Brain pericyte (primary cell): Measurements from ENCODE around the gene WFDC1.
A peak's percentile ranks its signal among the peaks of the same experiment; 100 is the strongest.

ENCODE experiments used
- DNase-seq: peaks from one replicate; pipeline ENCODE4 v3.0.0-alpha.2; 2012; ENCODE audit warnings: low read depth, low spot score

WFDC1 gene

GRCh38 chr16:84272740-84273320 lies 21.8 kb upstream of the WFDC1 start:
- no peak for DNase-seq

DNA sequence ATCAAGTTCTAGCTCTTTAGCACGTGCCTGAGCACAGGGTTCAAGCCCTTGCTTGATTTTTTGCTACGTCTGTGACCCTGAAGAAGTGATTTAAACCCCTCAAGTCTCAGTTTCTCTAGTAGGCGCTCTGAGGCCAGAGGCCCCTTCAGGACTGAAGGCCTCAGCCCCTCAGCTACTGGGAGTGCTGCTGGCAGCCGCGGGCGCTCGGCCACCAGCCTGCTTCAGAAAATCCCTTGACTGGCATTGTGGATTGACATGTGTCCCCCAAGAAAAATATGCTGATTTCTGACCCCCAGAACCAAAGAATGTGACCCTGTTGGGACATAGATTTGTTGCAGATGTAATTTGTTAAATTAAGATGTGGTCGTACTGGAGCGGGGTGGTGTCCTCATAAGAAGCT lies 20.2 kb upstream of the WFDC1 start:
- no peak for DNase-seq

DNA sequence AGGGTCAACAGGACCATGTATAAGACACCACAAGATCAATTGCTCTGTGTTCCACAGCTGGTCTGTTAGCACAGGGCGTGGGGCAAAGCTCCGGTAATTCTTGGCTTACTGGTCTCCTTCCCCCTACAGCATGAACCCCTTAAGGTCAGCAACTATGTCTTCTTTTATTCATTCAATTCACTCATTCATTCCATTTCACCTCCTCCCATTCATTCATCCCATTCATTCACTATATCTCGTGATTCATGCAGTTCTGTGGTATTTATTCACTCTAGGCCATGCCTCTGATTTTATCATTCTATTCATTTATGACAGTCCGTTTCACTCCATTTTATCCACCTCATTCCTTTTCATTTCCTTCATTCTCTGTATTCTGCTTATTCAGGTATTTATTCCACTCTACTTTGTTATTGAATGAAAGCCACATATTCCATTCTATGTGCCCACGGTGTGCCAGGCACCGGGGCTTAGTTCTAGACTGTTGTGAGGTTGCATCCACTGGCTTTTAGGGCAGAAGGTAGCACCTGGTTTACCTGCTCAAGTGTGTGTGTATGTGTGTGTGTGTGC lies 19.0 kb upstream of the WFDC1 start:
- no peak for DNase-seq

DNA sequence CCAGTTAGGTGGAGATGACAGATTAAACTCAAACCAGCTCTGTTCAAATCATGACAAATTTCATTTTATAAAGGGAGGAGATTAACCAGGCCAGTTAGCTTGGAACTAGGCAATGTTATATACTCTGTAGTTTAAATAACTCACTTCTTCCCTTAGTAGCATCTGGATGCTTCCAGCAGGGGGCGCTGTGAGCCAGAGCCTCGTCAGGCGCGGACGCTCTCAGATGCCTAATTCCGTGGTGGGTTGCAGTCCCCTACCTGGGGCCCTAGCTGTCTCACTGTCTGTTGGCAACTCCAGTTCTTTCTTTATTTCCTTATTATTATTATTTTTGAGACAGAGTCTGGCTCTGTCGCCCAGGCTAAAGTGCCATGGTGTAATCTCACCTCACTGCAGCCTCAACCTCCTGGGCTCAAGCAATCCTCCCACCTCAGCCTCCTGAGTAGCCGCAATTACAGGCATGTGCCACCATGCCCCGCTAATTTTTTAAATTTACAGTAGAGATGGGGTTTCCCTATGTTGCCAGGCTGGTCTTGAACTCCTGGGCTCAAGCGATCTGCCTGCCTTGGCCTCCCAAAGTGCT lies 17.3 kb upstream of the WFDC1 start:
- no peak for DNase-seq

GRCh38 chr16:84278333-84278732 lies 16.3 kb upstream of the WFDC1 start:
- no peak for DNase-seq

GRCh38 chr16:84278968-84279367 lies 15.7 kb upstream of the WFDC1 start:
- DNase-seq: no peak

GRCh38 chr16:84279881-84280280 lies 14.8 kb upstream of the WFDC1 start:
- DNase-seq: no peak

DNA sequence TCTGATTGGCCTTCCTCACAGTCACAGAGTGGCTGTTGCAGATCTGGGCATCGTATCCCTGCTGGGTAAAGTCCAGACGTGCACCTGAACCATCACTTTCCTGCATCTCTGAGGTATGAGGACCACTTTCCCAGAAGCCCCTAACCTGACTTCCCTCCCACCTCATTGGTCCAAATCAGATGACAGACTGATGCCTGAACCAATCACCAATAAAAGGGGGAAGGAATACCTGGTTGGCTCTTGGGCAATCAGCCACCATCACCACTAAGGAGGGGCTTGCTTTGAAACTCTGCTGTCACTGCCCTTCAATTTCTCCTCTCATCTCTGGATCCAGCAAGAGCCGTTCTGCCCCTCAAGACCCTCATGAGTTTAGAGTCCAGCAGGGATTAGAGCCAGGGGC lies 13.6 kb upstream of the WFDC1 start:
- DNase-seq: no peak

GRCh38 chr16:84282533-84282932 lies 12.1 kb upstream of the WFDC1 start:
- no peak for DNase-seq

DNA sequence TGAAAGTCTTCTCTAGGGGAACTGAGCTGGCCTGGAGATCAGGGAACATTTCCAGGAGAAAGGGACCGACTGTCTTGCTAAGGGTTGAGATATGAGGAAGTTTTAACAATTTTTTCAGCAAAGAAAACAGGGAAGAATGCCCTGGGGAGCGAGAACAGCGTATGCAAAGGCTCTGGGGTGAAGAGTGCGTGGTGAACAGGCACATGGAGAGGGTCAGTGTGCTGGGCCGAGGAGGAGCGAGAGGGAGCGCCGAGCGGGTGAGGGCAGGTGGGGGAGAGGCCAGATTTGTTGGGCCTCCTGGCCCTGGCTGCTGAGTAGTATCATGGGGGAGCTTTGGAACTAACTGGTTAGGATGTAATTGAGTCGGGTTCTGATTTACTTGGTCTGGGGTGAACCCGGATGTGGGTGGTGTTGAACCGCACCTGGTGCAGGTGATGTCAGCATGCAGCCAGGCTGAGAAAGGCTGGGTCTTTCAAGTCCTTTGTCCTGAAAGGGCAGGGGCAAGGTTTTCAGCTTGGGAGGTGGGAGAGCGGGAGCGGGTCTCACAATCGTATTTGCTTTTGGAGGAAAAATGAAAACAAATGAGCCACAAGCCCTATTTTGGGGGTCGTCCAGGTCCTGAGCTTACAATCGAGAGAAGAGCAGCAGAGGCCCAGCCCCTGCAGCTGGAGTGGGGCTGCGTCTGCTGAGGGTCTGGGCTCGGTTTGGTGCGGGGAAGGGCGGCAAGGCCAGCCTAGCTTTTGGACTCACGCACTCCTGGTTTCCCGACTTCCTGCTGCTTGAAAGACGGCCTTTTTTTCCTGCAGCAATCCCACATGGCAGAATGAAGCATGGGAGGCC lies 11.1 kb upstream of the WFDC1 start:
- no peak for DNase-seq

GRCh38 chr16:84284154-84284722 lies 10.4 kb upstream of the WFDC1 start:
- DNase-seq: no peak

- DNase-seq: peak; percentile 75
Measured at GRCh38 chr16:84286578-84287240, 8.0 kb upstream of the WFDC1 start.

DNA sequence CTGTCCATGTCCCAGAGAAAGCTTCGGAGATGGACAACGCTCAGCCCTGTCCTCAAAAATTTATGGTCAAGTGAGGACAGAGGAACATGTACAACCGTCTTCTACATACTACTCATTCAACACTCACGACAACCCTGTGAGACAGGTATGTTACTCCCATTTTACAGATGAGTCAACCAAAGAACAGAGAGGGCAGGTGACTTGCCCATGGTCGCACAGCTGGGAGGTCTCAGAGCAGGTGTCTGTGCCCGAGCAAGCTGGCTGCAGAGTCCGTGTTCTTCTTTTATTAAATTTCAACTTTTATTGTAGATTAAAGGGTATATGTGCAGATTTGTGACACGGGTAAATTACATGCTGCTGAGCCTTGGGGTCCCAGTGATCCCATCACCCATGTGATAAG lies 5.8 kb upstream of the WFDC1 start:
- no peak for DNase-seq

DNA sequence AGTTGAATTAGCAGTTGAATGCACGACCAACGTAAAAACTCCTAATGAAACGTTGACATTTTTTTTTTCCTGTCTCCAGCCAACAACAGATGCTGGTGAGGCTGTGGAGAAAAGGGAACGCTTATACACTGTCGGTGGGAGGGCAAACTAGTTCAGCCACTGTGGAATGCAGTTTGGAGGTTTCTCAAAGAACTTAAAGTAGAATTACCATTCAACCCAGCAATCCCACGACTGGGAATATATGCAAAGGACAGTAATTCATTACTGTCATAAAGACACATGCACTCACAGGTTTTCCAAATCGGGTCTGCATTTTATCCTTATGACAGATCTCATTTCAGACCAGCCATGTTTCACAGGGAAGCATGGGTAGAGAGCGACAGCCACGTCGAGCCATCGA lies 3.5 kb upstream of the WFDC1 start:
- DNase-seq: no peak

GRCh38 chr16:84292011-84292410 lies 2.7 kb upstream of the WFDC1 start:
- peak; percentile 34 for DNase-seq

GRCh38 chr16:84293406-84293805 lies 1.3 kb upstream of the WFDC1 start:
- DNase-seq: no peak

- DNase-seq: no peak
Measured at GRCh38 chr16:84294117-84294516, 561 bp upstream of the WFDC1 start.

GRCh38 chr16:84295203-84295860 lies 654 bp downstream of the WFDC1 start:
- no peak for DNase-seq

DNA sequence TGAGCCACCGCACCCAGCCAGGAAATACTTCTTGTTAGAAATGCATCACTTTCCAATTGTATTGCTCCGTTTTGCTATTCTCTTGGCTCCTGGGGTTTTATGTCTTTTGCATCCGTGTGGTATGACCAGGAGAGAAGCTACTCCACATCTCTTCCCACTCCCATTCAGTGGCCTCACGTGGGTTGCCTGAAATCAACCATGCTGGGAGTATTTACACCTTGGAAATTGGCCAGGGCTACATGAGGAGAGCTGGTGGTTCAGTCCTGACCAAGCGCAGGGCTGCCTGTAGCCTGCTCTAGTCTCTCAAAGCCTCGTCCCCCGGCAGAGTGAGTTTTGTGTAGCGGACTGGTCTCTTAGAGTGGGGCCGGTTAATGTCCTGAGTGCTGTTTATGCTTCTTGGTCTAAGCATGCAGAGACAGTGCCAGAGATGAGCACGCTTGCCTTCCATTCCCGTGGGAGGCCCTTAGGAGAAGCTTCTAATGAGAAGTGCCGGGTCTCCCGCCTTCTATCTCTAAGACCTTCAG lies 3.8 kb downstream of the WFDC1 start:
- no peak for DNase-seq

- DNase-seq: no peak
Measured at GRCh38 chr16:84299734-84300440, 5.2 kb downstream of the WFDC1 start.
